LNCAP (cell line): ENCODE results near the gene SPSB3.

ENCODE experiments used
- CTCF ChIP-seq: fragments of 450-650 bp; IDR thresholded peaks from 2 replicates; pipeline ENCODE4 v1.5.1; 2017; ENCODE audit warnings: mild to moderate bottlenecking

SPSB3 gene

DNA sequence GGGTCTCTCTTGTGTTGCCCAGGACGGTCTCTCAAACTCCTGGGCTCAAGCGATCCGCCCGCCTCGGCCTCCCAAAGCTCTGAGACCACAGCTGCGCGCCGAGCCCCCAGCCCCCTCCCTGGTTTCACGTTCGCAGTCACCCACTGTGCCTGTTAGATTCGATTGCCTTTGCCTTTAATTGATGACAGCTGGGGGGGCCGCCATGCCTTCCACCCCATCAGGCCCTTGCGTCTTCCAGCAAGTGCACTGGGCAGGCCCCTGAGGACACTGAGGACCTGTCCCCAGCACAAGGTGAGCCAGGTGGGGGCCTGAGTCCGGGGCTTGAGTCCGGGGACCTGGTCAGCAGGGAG, 7.9 kb upstream of the SPSB3 start:
- TF ChIP-seq CTCF, result no peak

- no peak for TF ChIP-seq CTCF
These were observed 7.3 kb upstream of the SPSB3 start for GRCh38 chr16:1789643-1790045.

- no peak for TF ChIP-seq CTCF
These were observed 6.3 kb upstream of the SPSB3 start for GRCh38 chr16:1788708-1789100.

DNA sequence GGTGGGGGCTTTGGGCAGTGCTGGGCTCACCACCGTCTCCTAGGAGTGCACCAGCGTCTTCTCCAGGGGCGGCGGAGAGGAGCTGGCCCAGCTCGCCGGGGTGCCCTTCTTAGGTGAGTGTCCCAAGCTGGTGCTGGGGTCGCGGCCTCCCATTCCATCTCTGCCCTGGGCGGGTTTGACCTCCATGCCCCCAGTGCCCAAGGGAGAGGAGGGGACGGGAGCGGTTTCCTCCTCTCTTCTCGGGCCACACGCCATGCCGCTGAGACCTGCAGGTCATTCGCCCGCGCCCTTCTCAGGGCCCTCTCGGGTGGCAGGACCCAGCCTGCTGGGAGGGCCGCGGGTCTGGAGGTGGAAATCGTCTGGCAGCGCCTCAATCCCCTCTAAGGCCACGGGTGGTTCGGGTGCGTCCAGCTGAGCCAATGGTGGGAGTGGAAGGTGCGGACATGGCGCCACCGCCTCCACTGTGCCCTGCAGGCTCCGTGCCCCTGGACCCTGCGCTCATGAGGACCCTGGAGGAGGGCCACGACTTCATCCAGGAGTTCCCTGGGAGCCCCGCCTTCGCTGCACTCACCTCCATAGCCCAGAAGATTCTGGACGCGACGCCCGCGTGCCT, 5.8 kb upstream of the SPSB3 start:
- no peak for TF ChIP-seq CTCF

DNA sequence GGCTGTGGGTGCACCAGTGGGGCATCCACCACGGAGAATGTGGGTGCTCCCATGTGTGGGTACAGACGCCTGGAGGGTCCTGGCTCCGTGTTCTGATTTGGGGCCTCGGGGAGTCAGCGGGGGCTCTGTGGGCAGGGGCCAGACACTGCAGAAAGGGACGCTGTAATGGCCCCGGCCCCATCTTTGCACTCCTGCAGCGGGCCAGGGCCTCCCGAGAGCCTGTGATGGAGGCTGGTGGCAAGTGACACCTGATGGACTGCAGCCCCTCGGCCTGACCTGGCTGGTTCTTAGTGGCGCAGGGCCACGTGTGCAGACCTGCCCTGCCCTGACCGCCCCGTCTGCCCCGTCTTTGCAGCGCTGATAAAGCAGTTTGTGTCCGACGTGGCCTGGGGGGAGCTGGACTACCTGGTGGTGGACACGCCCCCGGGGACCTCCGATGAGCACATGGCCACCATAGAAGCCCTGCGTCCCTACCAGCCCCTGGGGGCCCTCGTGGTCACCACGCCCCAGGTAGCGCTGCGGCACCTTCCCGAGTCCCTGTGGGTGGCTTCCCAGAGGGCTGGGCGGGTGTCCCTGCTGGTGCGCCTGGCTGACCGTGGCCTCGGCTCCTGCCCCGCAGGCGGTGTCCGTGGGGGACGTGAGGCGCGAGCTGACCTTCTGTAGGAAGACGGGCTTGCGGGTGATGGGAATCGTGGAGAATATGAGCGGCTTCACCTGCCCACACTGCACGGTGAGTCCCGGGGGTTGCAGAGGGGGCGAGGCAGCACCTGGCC, 5.1 kb upstream of the SPSB3 start:
- TF ChIP-seq CTCF, result no peak

DNA sequence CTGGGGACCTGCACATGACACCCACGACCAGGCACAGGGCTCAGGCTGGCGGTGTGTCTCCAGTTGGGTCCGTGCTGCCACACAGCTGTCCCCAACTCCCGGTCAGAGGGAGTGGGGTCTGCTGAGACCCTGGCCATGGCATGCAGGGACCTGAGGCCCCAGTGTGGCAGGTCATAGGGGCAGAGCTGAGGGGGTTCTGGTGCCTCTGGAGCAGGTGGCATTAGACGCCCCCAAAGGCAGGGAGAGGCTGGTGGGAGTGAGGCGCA, 4.6 kb upstream of the SPSB3 start:
- no peak for TF ChIP-seq CTCF

DNA sequence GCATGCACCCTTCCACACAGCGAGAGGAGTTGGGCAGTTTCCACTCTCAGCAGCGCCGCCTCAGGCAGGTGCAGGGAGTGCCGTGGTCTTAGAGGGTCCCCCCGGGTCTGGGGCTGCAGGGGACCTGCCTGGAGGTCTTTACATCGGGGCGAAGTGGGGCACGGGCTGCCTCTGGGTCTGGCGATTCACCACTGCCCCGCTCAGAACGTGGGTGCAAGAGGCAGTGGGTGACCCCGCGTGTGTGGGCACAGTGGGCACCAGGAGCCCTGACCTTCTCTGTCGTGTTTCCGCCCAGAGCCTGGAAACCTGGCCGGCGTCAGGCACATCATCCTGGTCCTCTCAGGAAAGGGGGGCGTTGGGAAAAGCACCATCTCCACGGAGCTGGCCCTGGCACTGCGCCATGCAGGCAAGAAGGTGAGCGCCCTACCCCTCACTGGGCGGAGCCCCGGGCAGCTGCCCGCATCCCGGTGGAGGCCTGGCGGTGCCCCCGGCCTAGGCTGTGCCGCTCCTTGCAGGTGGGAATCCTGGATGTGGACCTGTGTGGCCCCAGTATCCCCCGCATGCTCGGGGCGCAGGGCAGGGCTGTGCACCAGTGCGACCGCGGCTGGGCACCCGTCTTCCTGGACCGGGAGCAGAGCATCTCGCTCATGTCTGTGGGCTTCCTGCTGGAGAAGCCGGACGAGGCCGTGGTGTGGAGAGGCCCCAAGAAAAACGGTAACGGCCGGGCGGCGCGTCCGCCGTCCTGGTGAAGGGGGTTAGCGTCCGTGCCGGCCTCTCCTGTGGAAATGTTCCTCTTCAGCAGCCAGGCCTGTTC, 4.1 kb upstream of the SPSB3 start:
- no peak for TF ChIP-seq CTCF
